GM12872 (cell line): Measurements from ENCODE around the gene ACTR1B.

Source experiments
- TF ChIP-seq, protein P1 (sequence below): IDR thresholded peaks from 3 replicates; pipeline ENCODE4 v1.5.1; 2011; ENCODE audit warnings: low read depth, mild to moderate bottlenecking, low read length, moderate library complexity; ENCODE audit not compliant: insufficient read depth

The ACTR1B gene

DNA sequence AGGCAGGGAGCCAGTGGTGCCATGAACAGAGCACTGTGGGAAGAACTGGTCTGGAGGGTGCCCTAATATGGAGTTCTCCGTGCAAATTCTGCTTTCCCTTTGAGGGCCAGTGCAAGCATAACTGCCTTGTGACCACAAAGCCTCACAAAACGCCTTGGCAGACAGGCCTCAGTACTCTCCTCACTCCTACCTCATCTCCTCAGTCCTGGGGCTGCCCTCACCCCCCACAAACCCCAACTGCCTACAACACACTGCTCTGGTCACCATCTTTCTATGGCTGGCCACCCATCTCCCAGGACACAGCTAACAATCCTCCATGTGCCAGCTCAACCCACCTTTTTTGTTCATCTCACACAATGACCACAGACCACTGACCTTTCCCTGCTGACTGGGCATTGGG lies 9.1 kb downstream of the ACTR1B start:
- TF ChIP-seq, protein P1, sequence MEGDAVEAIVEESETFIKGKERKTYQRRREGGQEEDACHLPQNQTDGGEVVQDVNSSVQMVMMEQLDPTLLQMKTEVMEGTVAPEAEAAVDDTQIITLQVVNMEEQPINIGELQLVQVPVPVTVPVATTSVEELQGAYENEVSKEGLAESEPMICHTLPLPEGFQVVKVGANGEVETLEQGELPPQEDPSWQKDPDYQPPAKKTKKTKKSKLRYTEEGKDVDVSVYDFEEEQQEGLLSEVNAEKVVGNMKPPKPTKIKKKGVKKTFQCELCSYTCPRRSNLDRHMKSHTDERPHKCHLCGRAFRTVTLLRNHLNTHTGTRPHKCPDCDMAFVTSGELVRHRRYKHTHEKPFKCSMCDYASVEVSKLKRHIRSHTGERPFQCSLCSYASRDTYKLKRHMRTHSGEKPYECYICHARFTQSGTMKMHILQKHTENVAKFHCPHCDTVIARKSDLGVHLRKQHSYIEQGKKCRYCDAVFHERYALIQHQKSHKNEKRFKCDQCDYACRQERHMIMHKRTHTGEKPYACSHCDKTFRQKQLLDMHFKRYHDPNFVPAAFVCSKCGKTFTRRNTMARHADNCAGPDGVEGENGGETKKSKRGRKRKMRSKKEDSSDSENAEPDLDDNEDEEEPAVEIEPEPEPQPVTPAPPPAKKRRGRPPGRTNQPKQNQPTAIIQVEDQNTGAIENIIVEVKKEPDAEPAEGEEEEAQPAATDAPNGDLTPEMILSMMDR = no peak

DNA sequence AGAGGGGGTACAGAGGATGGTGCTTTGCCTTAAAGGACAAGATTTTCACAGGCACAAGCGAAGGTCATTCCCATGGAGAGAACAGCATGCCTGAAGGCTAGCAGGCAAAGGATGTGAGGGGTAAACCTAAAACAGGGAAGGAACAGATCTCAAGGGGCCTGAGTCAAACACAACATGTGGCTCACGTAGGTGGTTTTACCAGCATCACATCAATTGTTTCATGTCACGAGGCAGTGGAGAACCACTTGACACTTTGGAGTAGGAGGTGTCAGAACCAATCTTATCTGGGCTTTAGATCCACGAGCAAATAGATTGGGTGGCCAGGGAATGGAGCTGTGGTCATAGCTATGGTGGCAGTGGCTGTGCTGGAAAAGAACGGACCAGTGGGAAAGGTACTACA lies 9.5 kb downstream of the ACTR1B start:
- TF ChIP-seq, protein P1 = no peak

DNA sequence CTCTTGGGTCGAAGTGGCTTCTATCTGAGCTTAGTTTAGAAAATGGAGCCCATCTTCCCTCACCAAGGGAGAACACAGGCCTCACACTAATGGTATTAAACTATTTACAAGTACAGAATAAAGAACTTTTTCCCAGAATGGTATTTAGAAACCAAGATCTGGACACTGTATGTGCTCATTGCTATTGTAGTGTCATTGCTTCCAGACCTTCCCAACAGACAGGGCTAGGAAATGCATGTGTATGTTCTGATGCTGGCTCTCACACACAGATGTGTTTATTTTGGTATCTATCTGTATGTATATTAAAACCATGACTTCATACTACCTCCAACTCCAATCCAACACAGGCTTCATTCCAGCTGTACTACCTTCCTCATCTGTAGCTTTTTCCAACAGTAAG lies 10.0 kb downstream of the ACTR1B start:
- TF ChIP-seq, protein P1 = no peak

DNA sequence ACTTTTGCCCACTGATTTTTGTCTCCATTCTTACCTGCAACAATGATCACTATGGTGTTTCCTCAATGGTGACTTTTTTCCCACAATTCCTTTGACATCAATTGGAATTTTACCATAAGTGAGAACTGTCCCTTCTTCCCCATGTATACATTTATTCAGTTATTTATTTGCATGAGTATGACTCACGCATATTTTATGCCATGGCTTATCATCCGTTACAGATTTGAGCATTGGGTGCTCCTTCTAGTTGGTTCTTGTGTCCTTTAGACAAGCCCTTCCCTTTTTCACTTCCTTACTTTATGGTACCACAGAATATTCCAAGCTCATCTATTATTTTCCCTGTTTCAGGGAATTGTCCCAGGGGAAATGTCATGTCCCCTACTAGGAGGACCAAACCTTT lies 10.4 kb downstream of the ACTR1B start:
- TF ChIP-seq, protein P1 = no peak

DNA sequence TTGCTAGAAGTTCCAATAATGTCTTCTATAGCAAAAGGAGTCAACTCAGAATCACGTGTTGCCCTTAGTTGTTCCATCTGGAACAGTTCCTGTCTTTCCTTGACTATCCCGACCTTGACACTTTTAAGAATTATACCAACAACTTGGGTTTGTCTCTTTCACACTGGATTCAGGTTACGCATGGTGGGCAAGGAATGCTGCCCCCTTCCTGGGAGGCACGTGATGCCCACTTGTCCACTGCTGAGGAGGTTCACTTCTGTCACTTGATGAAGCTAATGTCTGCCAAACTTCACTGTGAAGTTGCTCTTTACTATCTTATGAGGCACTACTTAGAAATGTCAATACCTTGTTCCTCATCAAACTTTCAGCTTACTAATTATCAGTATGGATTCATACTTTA lies 12.7 kb downstream of the ACTR1B start:
- TF ChIP-seq, protein P1 = no peak

DNA sequence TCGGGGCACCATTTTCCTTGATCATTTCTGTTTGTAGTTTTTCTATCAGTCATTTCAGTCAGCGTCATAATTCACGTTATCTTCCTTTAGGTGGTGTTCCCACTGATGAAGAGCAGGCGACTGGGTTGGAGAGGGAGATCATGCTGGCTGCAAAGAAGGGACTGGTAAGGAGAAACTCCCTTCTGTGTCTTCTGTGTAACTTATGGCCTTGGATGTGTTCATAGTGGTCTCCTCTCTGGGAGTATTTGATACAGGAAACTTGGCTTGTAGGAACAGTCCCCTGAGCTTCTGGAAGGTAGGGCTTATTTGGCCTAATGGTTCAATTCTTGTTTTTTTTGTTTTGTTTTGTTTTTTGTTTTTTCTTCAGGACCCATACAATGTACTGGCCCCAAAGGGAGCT lies 16.9 kb downstream of the ACTR1B start:
- TF ChIP-seq, protein P1 = no peak

DNA sequence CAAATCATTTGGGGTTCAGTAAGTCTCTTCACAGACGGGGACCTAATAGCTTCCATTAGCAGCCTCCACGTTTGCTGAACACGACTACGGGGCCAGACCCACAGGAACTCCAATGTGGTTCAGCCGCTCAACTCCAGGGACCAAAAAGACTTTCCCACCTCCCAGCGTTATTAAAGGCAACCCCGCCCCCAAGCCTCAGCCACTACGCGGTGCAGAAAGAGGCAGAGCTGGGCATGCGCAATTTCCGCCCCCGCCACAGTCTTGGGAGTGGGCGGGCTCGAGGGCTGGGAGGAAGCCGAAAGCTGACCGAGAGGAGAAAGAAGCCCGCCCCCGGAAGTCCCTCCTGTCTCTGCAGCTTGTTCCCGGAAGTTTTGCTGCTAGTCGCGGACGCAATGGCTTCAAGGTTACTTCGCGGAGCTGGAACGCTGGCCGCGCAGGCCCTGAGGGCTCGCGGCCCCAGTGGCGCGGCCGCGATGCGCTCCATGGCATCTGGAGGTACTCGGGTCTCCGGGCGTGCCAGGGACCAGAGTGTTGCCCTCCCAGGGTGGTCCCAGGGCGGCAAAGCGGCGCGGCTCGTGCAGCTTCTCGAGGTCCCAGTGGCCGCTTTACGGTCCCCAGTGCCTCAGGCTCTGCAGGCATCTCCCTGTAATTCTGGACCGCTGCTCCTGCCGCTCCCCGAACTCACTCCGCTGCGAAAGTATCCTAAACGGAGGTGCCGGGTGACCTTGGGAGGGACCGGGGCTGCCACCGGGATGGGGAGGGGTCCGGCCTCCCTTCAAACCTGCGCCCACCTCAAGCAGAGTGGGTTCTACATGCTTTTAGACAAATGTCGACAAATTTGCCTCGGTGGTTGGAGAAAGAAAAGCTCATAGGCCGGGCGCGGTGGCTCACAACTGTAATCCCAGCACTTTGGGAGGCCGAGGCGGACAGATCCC lies 17.9 kb downstream of the ACTR1B start, which contains the start of gene COX5B:
Gene COX5B (plus strand): TSS at position 368 of the 935 bp plus-strand sequence. CDS start 25 bp downstream, at position 393.
- TF ChIP-seq, protein P1 = no peak
